GM19238 (cell line): ENCODE results near the gene PPP2R2B.
"Not testable (repeated sequence)": the region's sequence is repeated elsewhere in the genome, so short reads cannot be mapped to it uniquely, and the experiment has no call there.

Experiments used
- DNase-seq: peaks from one replicate; pipeline ENCODE4 v3.0.0; 2011; ENCODE audit warnings: low spot score; ENCODE audit not compliant: insufficient read length

Gene PPP2R2B

DNA sequence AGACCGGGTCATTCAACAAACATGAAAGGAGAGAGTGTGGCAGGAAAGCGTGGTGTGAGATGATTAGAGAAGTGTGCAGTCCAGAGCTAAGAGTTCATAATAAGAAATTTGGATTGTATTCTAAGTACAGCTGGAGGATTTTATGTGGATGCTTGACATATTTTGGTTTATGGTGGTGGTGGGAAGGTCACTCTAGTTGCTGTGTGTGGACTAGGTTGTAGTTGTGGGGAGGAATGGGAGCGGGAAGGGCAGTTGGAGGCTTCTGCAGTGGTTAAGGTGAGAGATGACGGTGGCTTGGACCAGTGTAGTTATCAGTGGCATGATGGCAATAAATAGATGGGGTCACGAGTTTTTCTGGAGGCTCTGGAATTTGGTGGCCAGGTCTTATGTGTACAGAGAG, 316.8 kb downstream of the PPP2R2B start:
- DNase-seq: no peak

DNA sequence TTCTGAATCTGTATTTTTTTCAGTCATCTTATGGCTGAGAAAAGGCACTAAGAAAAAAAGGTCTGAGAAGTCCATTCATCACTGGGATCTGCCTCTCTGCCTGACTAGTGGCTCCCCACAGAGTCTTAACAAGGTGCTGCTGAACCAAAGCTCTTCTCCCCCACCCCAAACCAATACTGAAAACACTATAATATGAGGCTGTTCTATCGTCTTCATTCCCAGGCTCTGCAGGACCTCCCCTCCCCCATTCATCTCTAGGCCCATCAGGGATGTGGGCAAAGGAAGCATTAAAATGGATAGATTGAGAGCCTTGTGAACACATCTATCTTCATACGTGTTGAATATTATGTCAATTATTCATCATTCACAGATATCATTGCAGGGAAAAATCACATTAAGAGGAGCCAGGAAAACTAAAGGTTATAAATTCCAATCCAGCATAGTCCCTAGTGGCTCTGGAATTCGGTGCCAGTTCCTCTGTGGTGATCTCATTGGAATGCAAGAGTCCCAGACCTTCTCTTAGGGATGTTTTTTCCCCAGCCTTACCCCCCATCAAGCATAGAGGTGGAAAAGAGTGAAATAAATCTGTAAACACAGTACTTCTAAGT, 318.2 kb downstream of the PPP2R2B start:
- DNase-seq: no peak

DNA sequence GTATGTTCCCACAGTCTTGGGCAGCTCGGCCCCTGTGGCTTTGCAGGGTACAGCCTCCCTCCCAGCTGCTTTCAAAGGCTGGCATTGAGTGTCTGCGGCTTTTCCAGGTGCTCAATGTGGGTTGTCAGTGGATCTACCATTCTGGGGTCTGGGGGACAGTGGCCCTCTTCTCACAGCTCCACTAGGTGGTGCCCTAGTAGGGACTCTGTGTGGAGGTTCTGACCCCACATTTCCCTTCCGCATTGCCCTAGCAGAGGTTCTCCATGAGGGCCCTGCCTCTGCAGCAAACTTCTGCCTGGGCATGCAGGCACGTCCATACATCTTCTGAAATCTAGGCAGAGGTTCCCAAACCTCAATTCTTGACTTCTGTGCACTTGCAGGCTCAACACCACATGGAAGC, 321.7 kb downstream of the PPP2R2B start:
- DNase-seq: not testable (repeated sequence)

DNA sequence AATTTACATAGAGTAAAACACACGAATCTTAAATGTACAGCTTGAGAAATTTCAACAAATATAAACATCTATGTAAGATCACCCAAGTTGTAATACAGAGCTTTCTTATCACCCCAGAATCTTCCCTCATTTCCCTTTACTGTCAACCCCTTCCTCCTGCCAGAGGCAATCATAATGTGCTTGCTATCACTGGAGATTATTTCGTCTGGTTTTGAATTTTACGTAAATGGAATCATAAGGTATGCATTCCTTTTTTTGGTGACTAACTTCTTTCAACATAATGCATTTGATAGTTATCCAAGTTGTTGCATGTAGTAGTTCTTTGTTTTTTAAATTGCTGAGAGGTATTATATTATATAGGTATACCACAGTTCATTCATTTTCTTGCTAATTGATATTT, 325.1 kb downstream of the PPP2R2B start:
- no peak for DNase-seq

DNA sequence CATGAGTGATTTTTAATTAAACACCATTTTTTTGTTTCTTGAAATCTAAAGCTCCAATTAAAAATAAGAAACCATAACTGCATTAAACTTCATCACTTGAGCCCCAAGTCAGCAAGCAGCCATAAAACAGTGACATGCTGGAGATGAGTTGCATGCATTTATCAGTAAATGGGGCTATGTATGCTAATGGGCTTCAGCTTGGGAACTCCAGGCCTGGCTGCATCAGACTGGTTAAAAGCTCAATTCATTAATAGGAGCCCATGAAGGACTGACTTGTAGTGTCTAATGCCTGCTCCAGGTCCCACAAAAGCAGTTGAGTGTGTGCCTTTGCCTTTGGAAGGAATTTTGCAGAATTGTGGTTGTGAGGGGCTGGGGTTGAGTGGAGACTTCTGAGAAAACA, 328.9 kb downstream of the PPP2R2B start:
- DNase-seq: no peak

DNA sequence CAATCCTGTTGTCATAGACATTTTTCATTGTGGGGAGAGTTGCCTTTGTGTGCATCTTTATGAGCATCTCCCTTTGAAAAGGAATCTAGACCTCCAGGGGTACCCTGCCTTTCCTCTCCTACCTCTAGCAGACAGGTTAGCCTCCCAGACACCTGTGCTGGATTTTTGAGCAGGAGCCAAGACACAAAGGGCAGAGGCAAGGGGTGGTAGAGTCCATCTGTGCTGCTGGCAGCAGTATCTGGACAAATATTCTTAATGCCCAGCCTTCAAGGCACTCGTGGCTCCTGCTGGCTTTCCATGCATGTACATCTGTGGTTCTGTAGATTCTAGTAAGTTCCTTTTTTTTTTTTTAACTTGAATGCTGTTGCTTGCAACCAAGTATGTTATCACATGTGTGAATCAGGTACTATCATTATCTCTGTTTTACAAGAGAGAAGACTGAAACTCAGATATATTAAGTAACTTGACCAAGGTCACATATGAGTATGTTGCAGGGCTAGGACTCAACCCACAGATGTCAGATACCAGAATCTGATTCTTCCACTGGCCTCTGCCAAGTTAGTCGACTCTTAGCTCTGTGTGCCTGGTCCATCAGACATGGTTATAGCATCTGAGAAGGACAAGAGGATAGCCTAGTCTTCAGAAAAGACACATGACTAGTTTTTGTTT, 329.6 kb downstream of the PPP2R2B start:
- no peak for DNase-seq

DNA sequence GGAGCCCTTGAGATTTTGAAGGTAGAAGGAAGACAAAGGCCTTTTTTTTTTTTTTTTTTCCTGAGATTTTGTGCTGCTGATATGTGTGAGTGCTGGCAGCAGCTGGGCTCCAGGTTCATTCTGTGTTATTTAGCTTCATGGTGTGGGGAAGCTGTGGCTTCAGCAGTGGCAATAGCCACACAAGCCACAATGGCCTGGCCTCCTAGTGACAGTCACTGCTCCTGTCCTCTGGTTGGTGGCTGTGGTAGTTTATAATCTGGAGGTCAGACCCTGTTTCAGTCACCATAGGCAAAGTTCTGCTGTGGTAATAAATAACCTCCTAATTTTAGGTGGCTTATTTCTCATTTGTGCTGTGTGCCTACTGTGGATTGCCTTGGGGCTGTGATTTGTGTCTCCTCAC, 334.3 kb downstream of the PPP2R2B start:
- no peak for DNase-seq

DNA sequence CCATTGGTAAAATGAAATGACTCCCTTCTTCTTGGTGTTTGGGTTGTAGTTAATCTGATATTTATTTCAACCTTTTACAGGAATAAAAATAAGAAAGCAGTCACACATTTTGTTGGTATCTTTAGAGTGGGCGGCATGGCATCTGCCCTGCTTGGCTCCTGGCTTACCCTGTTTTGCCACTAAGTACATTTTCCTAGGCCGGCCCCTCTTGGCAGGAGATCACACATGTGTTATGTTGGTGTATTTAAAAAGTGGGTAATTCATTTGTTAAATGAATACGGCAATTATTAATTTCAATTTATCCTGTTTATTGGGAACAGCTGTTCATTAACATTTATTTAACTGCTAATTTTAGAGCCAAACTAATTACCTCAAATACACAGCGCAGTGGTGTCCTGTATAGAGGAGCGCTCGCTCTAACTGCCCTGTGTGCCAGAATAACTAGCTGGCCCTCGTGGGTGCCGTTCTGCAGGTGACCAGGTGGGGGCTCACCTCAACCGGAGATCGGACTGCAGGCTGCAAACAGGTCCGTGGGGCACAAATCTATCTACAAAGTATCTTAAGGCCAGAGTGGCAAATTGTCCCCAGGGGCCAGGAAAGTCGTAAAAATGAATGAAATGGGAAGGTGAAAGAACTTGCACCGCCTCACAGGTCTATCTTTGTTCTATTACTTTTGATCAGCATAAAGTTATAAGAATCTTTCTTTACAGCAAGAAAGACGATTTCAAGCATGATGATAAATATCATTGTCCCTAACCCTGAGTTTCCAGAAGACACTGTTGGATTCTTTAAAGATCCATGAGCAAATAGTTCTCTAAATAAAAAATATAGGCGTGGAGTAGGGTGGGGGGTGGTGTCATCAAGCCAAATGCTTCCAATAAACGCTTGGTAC, 336.4 kb downstream of the PPP2R2B start:
- peak; percentile 51 for DNase-seq

DNA sequence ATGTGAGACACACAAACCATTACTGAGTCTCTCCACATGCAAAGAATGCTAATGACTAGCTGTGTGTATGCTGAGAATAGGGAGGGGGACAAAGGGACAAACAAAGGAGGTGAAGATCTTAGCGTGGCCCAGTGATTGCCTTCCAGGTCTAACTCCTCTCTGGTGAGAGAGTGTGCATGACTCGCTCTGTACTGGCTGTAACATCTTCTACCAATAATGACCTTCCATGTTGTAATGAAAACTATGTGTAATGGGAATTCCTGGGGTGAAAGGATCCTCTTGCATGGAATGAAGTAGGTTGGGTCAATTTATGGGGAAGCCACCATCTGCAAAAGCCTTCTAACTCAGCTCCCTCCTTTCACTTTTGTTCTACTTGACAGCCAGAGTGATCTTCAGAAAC, 338.1 kb downstream of the PPP2R2B start:
- no peak for DNase-seq

DNA sequence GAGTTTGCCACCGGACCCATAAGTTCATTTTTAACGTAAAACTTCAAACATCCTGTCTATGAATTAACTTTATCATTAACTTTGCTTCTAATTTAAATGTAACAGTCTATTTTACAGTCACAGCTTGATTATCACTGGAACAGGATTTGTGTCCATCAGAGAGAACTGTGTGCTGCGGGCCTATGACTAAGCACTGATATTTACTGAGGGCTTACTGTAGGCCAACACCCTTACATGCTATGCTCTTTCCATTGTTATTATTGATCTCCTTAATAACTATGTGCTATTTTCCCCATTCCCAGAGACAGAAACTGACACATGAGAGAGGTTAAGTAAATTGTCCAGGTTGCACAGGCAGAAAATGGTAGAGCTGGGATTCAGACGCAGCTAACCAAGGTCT, 338.6 kb downstream of the PPP2R2B start:
- DNase-seq: no peak

DNA sequence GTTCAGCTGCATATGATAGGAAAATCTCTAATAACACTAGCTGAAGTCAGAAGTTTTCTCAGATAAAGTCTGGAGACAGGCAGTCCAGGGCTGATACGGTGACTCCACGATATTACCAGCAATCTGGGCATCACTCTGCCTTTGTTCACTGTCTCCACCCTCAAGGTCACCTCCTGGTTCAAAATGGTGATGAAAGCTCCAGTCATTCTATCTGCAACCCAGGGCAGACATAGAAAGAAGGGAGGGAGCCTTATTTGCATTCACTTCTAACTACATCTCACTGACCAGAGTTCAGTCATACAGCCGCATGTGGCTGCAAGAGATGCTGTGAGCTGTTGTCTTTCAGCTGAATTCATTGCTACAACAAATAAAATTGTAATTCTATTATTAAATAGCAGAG, 340.1 kb downstream of the PPP2R2B start:
- DNase-seq: no peak

DNA sequence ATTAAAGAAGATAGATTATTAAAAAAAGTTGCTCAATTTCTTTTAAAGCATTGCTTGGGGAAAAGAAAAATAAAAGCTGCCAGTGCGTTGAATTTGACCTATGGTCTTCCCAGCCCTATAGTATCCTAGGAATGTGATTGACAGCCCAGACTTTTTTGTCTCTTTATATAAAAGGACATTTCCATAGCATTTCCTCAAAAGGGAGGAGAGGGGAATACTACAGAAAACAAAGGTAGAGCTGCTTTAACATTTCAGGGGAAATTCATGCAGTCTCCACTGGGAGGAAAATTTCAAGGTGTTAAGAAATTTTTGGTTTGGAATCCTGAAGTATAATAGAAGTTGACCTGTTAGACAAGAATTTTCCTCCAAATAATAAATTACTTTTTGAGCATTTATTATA, 344.7 kb downstream of the PPP2R2B start:
- no peak for DNase-seq

DNA sequence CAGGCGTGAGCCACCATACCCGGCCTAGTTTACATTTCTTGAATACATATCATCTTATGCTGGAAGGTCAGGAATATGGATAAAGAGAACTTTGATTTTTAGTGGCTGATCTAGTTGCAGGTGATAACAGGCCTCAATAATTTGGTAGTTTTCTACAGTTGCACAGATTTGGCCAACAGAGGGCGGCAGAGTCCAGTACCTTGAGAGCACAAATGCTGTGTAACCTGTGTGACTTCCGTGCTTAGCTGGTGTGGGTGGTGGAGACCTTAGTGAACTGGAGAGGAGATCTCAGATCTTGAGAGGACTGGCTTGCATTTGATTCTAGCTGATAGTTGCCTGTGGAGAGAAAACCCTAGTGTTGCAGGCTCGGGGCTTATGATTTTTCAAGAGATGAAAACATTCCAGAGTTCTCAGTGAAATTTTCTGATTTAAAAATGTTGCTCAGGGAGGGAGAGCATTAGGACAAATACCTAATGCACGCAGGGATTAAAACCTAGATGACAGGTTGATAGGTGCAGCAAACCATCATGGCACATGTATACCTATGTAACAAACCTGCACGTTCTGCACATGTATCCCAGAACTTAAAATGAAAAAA, 345.2 kb downstream of the PPP2R2B start:
- DNase-seq: peak; percentile 43
